ENCODE data around the gene PTPRT.

DNA sequence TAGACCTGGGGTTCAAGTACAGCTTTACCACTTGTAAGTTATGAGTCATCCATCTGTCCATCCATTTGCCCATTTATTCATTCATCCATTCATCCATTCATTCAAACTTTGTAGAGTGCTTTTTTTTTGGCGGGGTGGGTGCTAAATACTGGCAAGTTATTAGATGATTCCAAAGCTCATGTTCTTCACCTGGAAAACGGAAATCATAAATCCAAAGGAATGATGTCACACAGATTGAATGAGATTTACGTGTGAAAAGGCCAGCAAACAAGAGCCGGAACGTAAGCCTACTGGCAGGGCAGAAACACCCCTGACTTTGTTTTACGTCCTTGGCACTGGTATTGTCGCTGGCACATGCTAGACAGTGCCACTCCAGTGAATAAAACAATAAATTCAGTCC, 1090.6 kb downstream of the PTPRT start:
- TF ChIP-seq, protein P1, sequence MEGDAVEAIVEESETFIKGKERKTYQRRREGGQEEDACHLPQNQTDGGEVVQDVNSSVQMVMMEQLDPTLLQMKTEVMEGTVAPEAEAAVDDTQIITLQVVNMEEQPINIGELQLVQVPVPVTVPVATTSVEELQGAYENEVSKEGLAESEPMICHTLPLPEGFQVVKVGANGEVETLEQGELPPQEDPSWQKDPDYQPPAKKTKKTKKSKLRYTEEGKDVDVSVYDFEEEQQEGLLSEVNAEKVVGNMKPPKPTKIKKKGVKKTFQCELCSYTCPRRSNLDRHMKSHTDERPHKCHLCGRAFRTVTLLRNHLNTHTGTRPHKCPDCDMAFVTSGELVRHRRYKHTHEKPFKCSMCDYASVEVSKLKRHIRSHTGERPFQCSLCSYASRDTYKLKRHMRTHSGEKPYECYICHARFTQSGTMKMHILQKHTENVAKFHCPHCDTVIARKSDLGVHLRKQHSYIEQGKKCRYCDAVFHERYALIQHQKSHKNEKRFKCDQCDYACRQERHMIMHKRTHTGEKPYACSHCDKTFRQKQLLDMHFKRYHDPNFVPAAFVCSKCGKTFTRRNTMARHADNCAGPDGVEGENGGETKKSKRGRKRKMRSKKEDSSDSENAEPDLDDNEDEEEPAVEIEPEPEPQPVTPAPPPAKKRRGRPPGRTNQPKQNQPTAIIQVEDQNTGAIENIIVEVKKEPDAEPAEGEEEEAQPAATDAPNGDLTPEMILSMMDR (IDR thresholded peaks at IDR 0.05): no peak
- TF ChIP-seq POLR2A (IDR thresholded peaks at IDR 0.05): no peak
